Testis (tissue), 3 donors: ENCODE measurements around the gene PCK1. TPM values are rescaled to one million over a fixed set of nuclear protein-coding genes. Genes with fewer than 3 reads are reported as not detected.

Source experiments
- DNase-seq: peaks from one replicate; pipeline ENCODE4 v3.0.0-alpha.2; 2019
- H3K27ac ChIP-seq, 2 donors: fragments of 200-600 bp; sonication (generic); one replicate each; pipeline ENCODE4 v1.5.1; 2019
- H3K27me3 ChIP-seq: fragments of 200-600 bp; sonication (generic); one replicate; pipeline ENCODE4 v1.5.1; 2019
- H3K36me3 ChIP-seq: fragments of 200-600 bp; sonication (generic); one replicate; pipeline ENCODE4 v1.5.1; 2017; ENCODE audit warnings: low read depth; ENCODE audit errors: missing control alignments
- H3K4me1 ChIP-seq: fragments of 200-600 bp; sonication (generic); one replicate; pipeline ENCODE4 v1.5.1; 2019
- H3K4me3 ChIP-seq, 2 donors: fragments of 200-600 bp; sonication (generic); one replicate each; pipeline ENCODE4 v1.5.1; 2017 to 2019
- H3K9me3 ChIP-seq: fragments of 200-600 bp; sonication (generic); one replicate; pipeline ENCODE4 v1.5.1; 2017
- POLR2A ChIP-seq: fragments of 450-650 bp; IDR thresholded peaks from one replicate; pipeline ENCODE4 v1.6.1; 2017; ENCODE audit warnings: antibody characterized with exemption, mild to moderate bottlenecking, moderate library complexity
- WGBS, 2 donors: methylation state at CpG; one replicate each; pipeline ENCODE4 v1.1.5; 2018; 5-methylcytosine and 5-hydroxymethylcytosine counted together
- intact Hi-C: fragments of 100-400 bp; cut with DNase I; formaldehyde crosslinking; loops from one replicate; pipeline ENCODE4 v1.15.1; 2023; ENCODE audit warnings: low total_unique reads
- polyA plus RNA-seq: library from polyadenylated mRNA; stranded (reverse); fragments of 350-450 nt; fragmentation: Illumina TruSeq; extraction: RNeasy Lipid Tissue Mini Kit (QIAGEN cat#74804); gene quantifications from one replicate; pipeline ENCODE4 v1.2.3, GENCODE V29; 2014; ENCODE audit warnings: low read depth, low replicate concordance; ENCODE audit not compliant: insufficient read depth
- total RNA-seq, 2 donors: library from RNA; depleted of rRNA; stranded (reverse); fragments of >200 nt; gene quantifications; one replicate each; pipeline ENCODE4 v1.2.3, GENCODE V29; 2016
- TF ChIP-seq, protein P1 (sequence below), 3 experiments: fragments of 450-650 bp in 2 of 3; fragments of 200-600 bp in 1 of 3; sonication (generic) in 1 of 3; IDR thresholded peaks; one replicate each; pipeline ENCODE4 v1.5.1; 2016 to 2019; ENCODE audit warnings: antibody characterized with exemption in 3 of 3, mild to moderate bottlenecking in 2 of 3, moderate library complexity in 1 of 3

The PCK1 gene
- total and polyA plus RNA-seq, 3 donors from 2014 or later: 0.19 to 3.1 (median 0.88) TPM

DNA sequence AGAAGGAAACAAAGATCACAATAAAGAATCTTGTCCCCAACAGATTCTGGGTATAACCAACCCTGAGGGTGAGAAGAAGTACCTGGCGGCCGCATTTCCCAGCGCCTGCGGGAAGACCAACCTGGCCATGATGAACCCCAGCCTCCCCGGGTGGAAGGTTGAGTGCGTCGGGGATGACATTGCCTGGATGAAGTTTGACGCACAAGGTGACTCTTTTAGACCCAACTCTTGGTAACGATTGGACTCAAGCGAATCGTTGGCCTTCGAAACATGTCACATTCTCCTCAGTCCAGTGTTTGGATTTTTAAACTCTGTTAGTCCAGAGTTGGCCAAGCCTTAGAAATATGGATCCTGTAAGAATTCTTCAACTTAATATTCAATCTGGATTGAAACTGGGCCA, 2.6 kb downstream of the PCK1 start:
- DNase-seq: no peak
- TF ChIP-seq POLR2A: no peak
- TF ChIP-seq, protein P1, sequence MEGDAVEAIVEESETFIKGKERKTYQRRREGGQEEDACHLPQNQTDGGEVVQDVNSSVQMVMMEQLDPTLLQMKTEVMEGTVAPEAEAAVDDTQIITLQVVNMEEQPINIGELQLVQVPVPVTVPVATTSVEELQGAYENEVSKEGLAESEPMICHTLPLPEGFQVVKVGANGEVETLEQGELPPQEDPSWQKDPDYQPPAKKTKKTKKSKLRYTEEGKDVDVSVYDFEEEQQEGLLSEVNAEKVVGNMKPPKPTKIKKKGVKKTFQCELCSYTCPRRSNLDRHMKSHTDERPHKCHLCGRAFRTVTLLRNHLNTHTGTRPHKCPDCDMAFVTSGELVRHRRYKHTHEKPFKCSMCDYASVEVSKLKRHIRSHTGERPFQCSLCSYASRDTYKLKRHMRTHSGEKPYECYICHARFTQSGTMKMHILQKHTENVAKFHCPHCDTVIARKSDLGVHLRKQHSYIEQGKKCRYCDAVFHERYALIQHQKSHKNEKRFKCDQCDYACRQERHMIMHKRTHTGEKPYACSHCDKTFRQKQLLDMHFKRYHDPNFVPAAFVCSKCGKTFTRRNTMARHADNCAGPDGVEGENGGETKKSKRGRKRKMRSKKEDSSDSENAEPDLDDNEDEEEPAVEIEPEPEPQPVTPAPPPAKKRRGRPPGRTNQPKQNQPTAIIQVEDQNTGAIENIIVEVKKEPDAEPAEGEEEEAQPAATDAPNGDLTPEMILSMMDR (IDR thresholded peaks at IDR 0.05): no peak
- Histone ChIP-seq H3K4me3 (no peak overlapping the region), H3K36me3 (no peaks in the 10 kb centered on the region), H3K4me1 (peaks cover 6% of the 10 kb centered on the region), H3K27me3 (no peaks in the 10 kb centered on the region), H3K27ac (no peak overlapping the region), H3K9me3 (no peaks in the 10 kb centered on the region)
- WGBS, 2 donors: 95 to 96% methylated on average over 12 of the region's 12 CpGs
- intact Hi-C loops: no loop called here

DNA sequence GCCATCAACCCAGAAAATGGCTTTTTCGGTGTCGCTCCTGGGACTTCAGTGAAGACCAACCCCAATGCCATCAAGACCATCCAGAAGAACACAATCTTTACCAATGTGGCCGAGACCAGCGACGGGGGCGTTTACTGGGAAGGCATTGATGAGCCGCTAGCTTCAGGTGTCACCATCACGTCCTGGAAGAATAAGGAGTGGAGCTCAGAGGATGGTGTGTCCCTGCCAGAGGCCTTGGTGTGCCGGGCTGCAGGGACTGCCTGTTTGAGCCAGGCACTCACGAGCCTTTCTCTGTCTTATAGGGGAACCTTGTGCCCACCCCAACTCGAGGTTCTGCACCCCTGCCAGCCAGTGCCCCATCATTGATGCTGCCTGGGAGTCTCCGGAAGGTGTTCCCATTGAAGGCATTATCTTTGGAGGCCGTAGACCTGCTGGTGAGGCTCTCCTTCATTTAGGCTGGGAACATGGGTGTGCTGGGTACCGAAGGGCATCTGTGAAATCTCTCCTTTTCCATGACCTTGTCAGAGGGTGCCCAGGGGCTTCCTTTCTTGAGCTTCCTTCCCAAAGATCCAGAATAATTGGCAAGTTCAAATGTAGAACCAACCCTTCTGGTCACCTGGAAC, 3.4 kb downstream of the PCK1 start:
- Histone ChIP-seq H3K36me3 (no peaks in the 10 kb centered on the region), H3K4me3 (no peak overlapping the region), H3K4me1 (peaks cover 6% of the 10 kb centered on the region), H3K27ac (no peak overlapping the region), H3K27me3 (no peaks in the 10 kb centered on the region), H3K9me3 (no peaks in the 10 kb centered on the region)
- TF ChIP-seq, protein P1 (IDR thresholded peaks at IDR 0.05): no peak
- no peak for TF ChIP-seq POLR2A
- intact Hi-C loops: no loop called here
- 92% methylated on average over 14 of the region's 14 CpGs for WGBS, 2 donors
- DNase-seq: no peak

DNA sequence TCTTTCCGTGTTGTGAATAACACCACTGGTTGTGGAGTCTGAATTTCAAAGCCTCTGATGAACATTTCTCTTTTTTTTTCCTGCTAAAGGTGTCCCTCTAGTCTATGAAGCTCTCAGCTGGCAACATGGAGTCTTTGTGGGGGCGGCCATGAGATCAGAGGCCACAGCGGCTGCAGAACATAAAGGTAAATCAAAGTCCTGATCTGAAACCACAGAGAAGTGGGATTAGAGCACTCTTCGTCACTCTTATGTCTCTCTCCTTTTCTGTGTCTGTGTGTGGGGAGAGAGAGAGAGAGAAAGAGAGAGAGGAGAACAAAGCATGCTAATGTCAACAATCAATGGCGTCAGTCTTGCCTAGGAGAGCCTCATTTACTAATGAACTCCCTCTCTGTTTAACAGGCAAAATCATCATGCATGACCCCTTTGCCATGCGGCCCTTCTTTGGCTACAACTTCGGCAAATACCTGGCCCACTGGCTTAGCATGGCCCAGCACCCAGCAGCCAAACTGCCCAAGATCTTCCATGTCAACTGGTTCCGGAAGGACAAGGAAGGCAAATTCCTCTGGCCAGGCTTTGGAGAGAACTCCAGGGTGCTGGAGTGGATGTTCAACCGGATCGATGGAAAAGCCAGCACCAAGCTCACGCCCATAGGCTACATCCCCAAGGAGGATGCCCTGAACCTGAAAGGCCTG, 4.2 kb downstream of the PCK1 start:
- DNase-seq: no peak
- intact Hi-C loops: no loop called here
- Histone ChIP-seq H3K4me3 (no peak overlapping the region), H3K36me3 (no peaks in the 10 kb centered on the region), H3K27me3 (no peaks in the 10 kb centered on the region), H3K4me1 (peaks cover 6% of the 10 kb centered on the region), H3K9me3 (no peaks in the 10 kb centered on the region), H3K27ac (no peak overlapping the region)
- TF ChIP-seq POLR2A: no peak
- 91% methylated on average over 10 to 11 of the region's 11 CpGs for WGBS, 2 donors

DNA sequence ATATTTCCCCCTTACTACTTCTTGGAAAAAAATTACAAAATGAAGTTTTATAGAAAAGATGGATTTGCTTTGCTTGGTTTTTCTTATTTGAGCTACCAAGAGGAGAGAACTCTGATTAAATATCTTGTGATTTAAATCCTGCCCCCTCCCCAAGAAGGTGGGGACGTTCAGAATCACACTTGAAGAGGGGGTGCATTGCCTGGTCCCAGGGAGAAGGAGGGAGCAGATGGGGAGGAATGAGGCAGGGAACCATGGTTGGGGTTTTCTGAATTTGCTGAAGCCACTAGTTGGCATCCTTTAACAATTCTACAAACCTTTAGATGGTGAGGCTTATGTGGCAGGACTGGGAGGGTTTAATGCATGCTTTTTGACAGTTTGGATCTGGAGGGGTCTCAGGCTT, 5.5 kb downstream of the PCK1 start:
- TF ChIP-seq POLR2A: no peak
- TF ChIP-seq, protein P1 (IDR thresholded peaks at IDR 0.05): no peak
- 32 to 52% methylated on average over 1 of the region's 1 CpG for WGBS, 2 donors
- no peak overlapping the region for H3K27ac ChIP-seq
- no peak for DNase-seq
- no peaks in the 10 kb centered on the region for H3K36me3 ChIP-seq
- no peaks in the 10 kb centered on the region for H3K27me3 ChIP-seq
- H3K4me1 ChIP-seq: no peaks in the 10 kb centered on the region
- H3K9me3 ChIP-seq: no peaks in the 10 kb centered on the region
- intact Hi-C loops: no loop called here
- no peak overlapping the region for H3K4me3 ChIP-seq

DNA sequence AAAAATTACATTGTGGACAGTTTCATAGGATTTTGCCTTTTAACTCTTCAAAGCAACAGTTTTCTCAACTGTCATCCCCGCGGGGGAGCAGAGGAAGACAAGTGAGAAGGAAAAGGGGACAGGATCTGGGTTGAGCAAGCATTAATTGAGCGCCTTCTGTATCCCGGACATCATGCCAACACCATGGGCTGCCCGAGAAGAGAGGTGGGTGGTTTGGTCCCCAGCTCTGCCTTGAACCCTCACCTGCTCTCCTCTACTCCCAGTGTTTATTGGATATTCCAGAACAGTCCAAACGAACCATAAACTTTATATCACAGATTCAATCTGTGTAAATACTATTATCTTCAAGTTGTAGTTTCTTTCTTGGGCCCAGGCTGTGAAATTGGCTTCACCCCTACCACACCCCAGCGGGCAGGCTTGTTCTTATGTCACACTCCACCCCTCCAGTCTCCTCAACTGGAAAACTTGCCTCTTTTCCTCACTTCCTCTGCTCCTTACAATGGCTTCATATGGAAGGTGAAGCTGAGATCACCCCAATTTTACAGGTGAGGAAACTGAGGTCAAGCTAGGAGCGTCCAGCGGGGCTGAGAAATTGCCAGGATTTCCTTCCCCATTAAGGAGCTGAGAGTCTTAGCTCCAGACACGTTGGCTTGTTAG, 6.0 kb downstream of the PCK1 start:
- no peak for DNase-seq
- TF ChIP-seq POLR2A: no peak
- TF ChIP-seq, protein P1 (IDR thresholded peaks at IDR 0.05): no peak
- no peaks in the 10 kb centered on the region for H3K36me3 ChIP-seq
- no peaks in the 10 kb centered on the region for H3K4me1 ChIP-seq
- no peak overlapping the region for H3K4me3 ChIP-seq
- intact Hi-C loops: no loop called here
- no peak overlapping the region for H3K27ac ChIP-seq
- no peaks in the 10 kb centered on the region for H3K9me3 ChIP-seq
- no peaks in the 10 kb centered on the region for H3K27me3 ChIP-seq
- WGBS, 2 donors: 81 to 83% methylated on average over 10 of the region's 10 CpGs
